Measurements from ENCODE around the gene PSME2.
"Not testable (repeated sequence)": the region's sequence is repeated elsewhere in the genome, so short reads cannot be mapped to it uniquely, and the experiment has no call there.

Gene PSME2

GRCh38 chr14:24115422-24116127 is 30.8 kb downstream of the PSME2 start:
- DNase-seq (ENCODE audit: low read depth in 4 of 4, low spot score in 1 of 4), result no peak

- peak; percentile 94 to 98 (median 95) for DNase-seq (ENCODE audit: low read depth in 4 of 4, low spot score in 1 of 4)
Observed at GRCh38 chr14:24114532-24115421, 31.6 kb downstream of the PSME2 start, which contains the start of the genes DCAF11 and NRL. Gene DCAF11 (plus strand): TSS chr14:24114777. CDS start chr14:24115595, 818 bp downstream. Gene NRL (minus strand): TSS chr14:24114949. CDS start chr14:24082848, 32,101 bp downstream.

GRCh38 chr14:24113801-24114531 is 32.4 kb downstream of the PSME2 start:
- DNase-seq (ENCODE audit: low read depth in 4 of 4, low spot score in 1 of 4), result peak in 2 of 4 experiments; percentile 62 to 74

- DNase-seq (ENCODE audit: low read depth in 4 of 4, low spot score in 1 of 4), result no peak
Observed at GRCh38 chr14:24113379-24113800, 33.0 kb downstream of the PSME2 start.

- no peak for DNase-seq (ENCODE audit: low read depth in 4 of 4, low spot score in 1 of 4)
Observed at GRCh38 chr14:24110523-24110922, 35.9 kb downstream of the PSME2 start.

GRCh38 chr14:24110060-24110459 is 36.4 kb downstream of the PSME2 start:
- DNase-seq (ENCODE audit: low read depth in 4 of 4, low spot score in 1 of 4), result no peak

- DNase-seq (ENCODE audit: low read depth in 4 of 4, low spot score in 1 of 4), result no peak
Observed at GRCh38 chr14:24108336-24108874, 38.0 kb downstream of the PSME2 start.

- DNase-seq (ENCODE audit: low read depth in 4 of 4, low spot score in 1 of 4), result no peak
Observed at GRCh38 chr14:24106672-24107271, 39.6 kb downstream of the PSME2 start.

GRCh38 chr14:24105609-24106239 is 40.7 kb downstream of the PSME2 start:
- not testable (repeated sequence) for DNase-seq (ENCODE audit: low read depth in 4 of 4, low spot score in 1 of 4)

- DNase-seq (ENCODE audit: low read depth in 4 of 4, low spot score in 1 of 4), result no peak
Observed at GRCh38 chr14:24103451-24103850, 43.0 kb downstream of the PSME2 start.

- DNase-seq (ENCODE audit: low read depth in 4 of 4, low spot score in 1 of 4), result no peak
Observed at GRCh38 chr14:24102357-24103048, 43.9 kb downstream of the PSME2 start.

- DNase-seq (ENCODE audit: low read depth in 4 of 4, low spot score in 1 of 4), result no peak
Observed at GRCh38 chr14:24100982-24101494, 45.4 kb downstream of the PSME2 start.

GRCh38 chr14:24100197-24100981 is 46.0 kb downstream of the PSME2 start:
- no peak for DNase-seq (ENCODE audit: low read depth in 4 of 4, low spot score in 1 of 4)

GRCh38 chr14:24098927-24099813 is 47.2 kb downstream of the PSME2 start:
- no peak for DNase-seq (ENCODE audit: low read depth in 4 of 4, low spot score in 1 of 4)

GRCh38 chr14:24098229-24098926 is 48.0 kb downstream of the PSME2 start:
- DNase-seq (ENCODE audit: low read depth in 4 of 4, low spot score in 1 of 4), result no peak

GRCh38 chr14:24096545-24097181 is 49.7 kb downstream of the PSME2 start:
- DNase-seq (ENCODE audit: low read depth in 4 of 4, low spot score in 1 of 4), result no peak

Data from stimulated activated CD4-positive, alpha-beta T cell treated with anti-CD3 and anti-CD28 coated beads, Interleukin-1b, Interleukin-23, amount 100 ng/mL, for 24 hours (primary cell).